SK-N-MC (cell line): ENCODE results near the gene SHROOM1.

Experiments used
- EZH2 ChIP-seq: fragments of 200-600 bp; sonication (generic); IDR thresholded peaks from one replicate; pipeline ENCODE4 v1.6.1; 2017; ENCODE audit warnings: antibody characterized with exemption
- POLR2AphosphoS5 ChIP-seq: IDR thresholded peaks from 2 replicates; pipeline ENCODE4 v1.6.1; 2012; ENCODE audit warnings: mild to moderate bottlenecking, low read depth, low read length, borderline replicate concordance

GRCh38 chr5:132797651-132798050 lies 32.8 kb downstream of the SHROOM1 start:
- TF ChIP-seq POLR2AphosphoS5 (no peak), EZH2 (no peak)
